MCF 10A (cell line): ENCODE results near the gene GRM7. TPM values are rescaled to one million over a fixed set of nuclear protein-coding genes. Genes with fewer than 3 reads are reported as not detected.

Experiments used
- BruUV-seq: library from RNA; stranded (reverse); fragments of 400-500 nt; replicated peaks from 2 replicates; lab custom pipeline; 2021; lab: Mats Ljungman, UMichigan
- CTCF ChIA-PET: fragments of 300-600 bp; sonication (Branson Sonifier 250); formaldehyde crosslinking; extraction: SDS; loops from one replicate; lab custom pipeline; 2021; ENCODE audit warnings: antibody characterized with exemption, inconsistent platforms; lab: Yijun Ruan, JAX
- POLR2A ChIA-PET: fragments of 300-600, 350-650 bp; sonication (Branson Sonifier 250); formaldehyde crosslinking; extraction: SDS; loops from one replicate; lab custom pipeline; 2020; ENCODE audit warnings: antibody characterized with exemption, inconsistent platforms; lab: Yijun Ruan, JAX
- DNase-seq: peaks from one replicate; pipeline ENCODE4 v3.0.0-alpha.2; 2018; ENCODE audit not compliant: unreplicated experiment
- H3K27ac Mint-ChIP-seq: one replicate; pipeline ENCODE4 v1.8.0; 2022; ENCODE audit warnings: mild to moderate bottlenecking, low read depth, mixed read lengths; ENCODE audit not compliant: unreplicated experiment
- H3K27me3 Mint-ChIP-seq: one replicate; pipeline ENCODE4 v1.8.0; 2022; ENCODE audit warnings: mixed read lengths; ENCODE audit not compliant: insufficient read depth, unreplicated experiment
- H3K36me3 Mint-ChIP-seq: one replicate; pipeline ENCODE4 v1.8.0; 2022; ENCODE audit warnings: mild to moderate bottlenecking, moderate library complexity, mixed read lengths; ENCODE audit not compliant: insufficient read depth, unreplicated experiment
- H3K4me1 Mint-ChIP-seq: one replicate; pipeline ENCODE4 v1.8.0; 2022; ENCODE audit warnings: mixed read lengths; ENCODE audit not compliant: insufficient read depth, unreplicated experiment
- H3K4me3 Mint-ChIP-seq: one replicate; pipeline ENCODE4 v1.8.0; 2022; ENCODE audit warnings: mild to moderate bottlenecking, moderate library complexity, mixed read lengths; ENCODE audit not compliant: unreplicated experiment
- H3K9me3 Mint-ChIP-seq: one replicate; pipeline ENCODE4 v1.8.0; 2022; ENCODE audit warnings: mixed read lengths; ENCODE audit not compliant: unreplicated experiment
- intact Hi-C: fragments of 100-400 bp; cut with micrococcal nuclease; formaldehyde crosslinking; loops from 2 replicates; pipeline ENCODE4 v1.14.1; 2022
- total RNA-seq: library from RNA; stranded (reverse); gene quantifications from 2 replicates; pipeline ENCODE4 v1.2.3, GENCODE V29; 2022
- TF ChIP-seq, protein P1 (sequence below): fragments of 200-600 bp; IDR thresholded peaks from one replicate; pipeline ENCODE4 v1.8.0; 2022; ENCODE audit warnings: antibody characterized with exemption, mild to moderate bottlenecking; ENCODE audit not compliant: unreplicated experiment

Gene GRM7
- total RNA-seq, 1 experiment from 2014 or later, result not detected

DNA sequence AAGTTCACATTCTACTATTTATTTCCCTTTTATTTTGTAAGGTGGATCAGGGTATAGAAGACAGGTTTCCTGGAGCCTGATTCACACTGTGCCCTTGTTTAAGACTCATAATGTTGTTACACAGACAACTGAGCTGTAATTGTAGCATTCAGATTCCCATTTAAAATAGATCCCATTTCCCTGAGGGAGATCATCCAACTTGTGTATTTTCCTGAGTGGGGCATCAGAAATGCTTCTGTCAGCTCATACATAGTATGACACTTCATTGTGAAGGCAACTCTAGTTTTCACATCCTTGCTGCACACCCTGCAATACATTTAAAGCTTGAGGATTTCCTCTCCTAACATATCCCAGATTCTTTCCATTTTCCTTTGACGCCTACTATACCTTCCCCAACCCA is 659.7 kb downstream of the GRM7 start:
- intact Hi-C loops, result no loop called here
- TF ChIP-seq, protein P1, sequence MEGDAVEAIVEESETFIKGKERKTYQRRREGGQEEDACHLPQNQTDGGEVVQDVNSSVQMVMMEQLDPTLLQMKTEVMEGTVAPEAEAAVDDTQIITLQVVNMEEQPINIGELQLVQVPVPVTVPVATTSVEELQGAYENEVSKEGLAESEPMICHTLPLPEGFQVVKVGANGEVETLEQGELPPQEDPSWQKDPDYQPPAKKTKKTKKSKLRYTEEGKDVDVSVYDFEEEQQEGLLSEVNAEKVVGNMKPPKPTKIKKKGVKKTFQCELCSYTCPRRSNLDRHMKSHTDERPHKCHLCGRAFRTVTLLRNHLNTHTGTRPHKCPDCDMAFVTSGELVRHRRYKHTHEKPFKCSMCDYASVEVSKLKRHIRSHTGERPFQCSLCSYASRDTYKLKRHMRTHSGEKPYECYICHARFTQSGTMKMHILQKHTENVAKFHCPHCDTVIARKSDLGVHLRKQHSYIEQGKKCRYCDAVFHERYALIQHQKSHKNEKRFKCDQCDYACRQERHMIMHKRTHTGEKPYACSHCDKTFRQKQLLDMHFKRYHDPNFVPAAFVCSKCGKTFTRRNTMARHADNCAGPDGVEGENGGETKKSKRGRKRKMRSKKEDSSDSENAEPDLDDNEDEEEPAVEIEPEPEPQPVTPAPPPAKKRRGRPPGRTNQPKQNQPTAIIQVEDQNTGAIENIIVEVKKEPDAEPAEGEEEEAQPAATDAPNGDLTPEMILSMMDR, result no peak
- DNase-seq, result no peak
- Mint-ChIP-seq H3K27ac (no peak overlapping the region), H3K36me3 (no peaks in the 10 kb centered on the region), H3K4me1 (no peaks in the 10 kb centered on the region), H3K27me3 (no peaks in the 10 kb centered on the region), H3K4me3 (no peak overlapping the region), H3K9me3 (no peaks in the 10 kb centered on the region)
- ChIA-PET CTCF (no interaction called here), POLR2A (interaction anchor here (1.2 kb wide), 1 partner anchor 12 kb away, joined by 4 read pairs; no protein-coding TSS in a partner anchor)
- no TSS peak for BruUV-seq

DNA sequence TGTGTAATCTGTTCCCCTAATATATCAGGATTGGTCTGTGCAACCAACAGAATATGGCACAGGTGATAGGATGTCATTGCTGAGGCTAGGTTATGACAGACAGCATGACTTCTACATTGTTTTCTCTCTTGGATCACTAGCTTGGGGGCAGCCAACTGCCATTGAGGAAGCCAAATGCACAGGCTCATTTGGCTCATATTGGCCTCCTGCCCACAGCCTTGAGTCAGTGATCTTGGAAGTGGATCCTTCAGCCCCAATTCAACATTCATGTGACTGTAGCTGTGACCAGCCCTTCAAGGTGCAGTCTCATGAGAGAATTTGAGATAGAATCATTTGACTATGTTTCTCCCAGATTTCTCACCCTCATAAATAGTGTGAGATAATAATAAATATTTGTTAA is 675.6 kb downstream of the GRM7 start:
- H3K27me3 Mint-ChIP-seq, result no peaks in the 10 kb centered on the region

DNA sequence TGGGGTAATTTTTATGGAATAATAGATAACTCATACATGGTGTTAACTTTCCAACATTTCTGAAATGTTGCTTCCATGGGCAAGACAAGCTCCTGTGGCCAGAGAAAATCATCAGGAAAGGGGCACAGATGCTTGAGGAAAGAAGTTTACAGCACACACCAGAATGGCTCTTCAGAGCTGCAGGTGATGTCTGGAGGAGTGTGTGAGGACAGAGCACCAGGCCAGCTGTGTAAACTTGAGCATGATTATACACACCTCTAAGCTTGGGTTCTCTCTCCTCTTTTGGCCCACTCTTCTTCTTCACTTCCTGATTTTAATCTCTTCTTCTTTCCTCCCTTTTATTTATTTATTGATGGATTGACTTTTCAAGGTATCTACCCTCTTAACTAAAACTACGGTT is 676.0 kb downstream of the GRM7 start:
- intact Hi-C loops, result no loop called here
- ChIA-PET POLR2A (interaction anchor here (0.5 kb wide), 1 partner anchor 1636 kb away, joined by 3 read pairs; no protein-coding TSS in a partner anchor), CTCF (no interaction called here)
- Mint-ChIP-seq H3K4me3 (no peak overlapping the region), H3K27ac (no peak overlapping the region), H3K27me3 (no peaks in the 10 kb centered on the region), H3K36me3 (no peaks in the 10 kb centered on the region), H3K4me1 (no peaks in the 10 kb centered on the region), H3K9me3 (no peaks in the 10 kb centered on the region)
- DNase-seq, result no peak
- BruUV-seq, result no TSS peak
- TF ChIP-seq, protein P1, result no peak

More for the DNA sequence above, 675.6 kb downstream of the GRM7 start:
- TF ChIP-seq, protein P1, result no peak
- POLR2A ChIA-PET, result no interaction called here
- no TSS peak for BruUV-seq
- no peaks in the 10 kb centered on the region for H3K9me3 Mint-ChIP-seq
- DNase-seq, result peak; percentile 19
- no peaks in the 10 kb centered on the region for H3K36me3 Mint-ChIP-seq
- no peaks in the 10 kb centered on the region for H3K4me1 Mint-ChIP-seq
- H3K4me3 Mint-ChIP-seq, result no peak overlapping the region
- H3K27ac Mint-ChIP-seq, result no peak overlapping the region
- CTCF ChIA-PET, result no interaction called here
- intact Hi-C loops, result no loop called here

DNA sequence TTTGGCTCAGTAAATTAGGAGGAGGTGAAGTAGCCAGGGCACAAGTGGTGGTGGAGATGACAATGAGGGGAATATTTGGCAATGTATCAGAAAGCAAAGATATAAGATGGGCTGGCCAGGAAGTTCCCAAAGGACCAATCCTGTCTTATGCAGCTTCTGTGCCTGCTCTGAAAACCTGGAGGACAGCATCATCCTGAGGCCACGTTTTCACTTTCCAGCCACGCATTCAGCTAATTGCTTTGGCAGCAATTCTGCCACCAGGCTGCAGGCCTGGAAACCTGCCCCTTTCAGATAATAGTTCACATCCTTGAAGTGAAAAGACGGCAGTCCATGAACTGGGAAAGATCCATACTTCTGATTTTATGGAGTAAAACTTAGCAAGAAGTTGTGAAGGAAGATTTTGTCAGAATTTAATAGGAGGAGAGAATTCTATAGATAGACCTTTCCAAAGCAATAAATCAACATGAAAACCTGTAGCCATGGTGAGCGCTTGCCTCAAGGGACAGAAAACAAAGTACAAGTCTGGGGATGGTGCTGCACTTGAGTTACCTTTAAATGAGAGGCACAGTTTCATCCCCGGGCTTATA is 682.5 kb downstream of the GRM7 start:
- no peak for DNase-seq
- CTCF ChIA-PET, result interaction anchor here (1.1 kb wide), 1 partner anchor 259 kb away, joined by 4 read pairs; no protein-coding TSS in a partner anchor
- no peak overlapping the region for H3K4me3 Mint-ChIP-seq
- TF ChIP-seq, protein P1, result no peak
- no TSS peak for BruUV-seq
- no peaks in the 10 kb centered on the region for H3K9me3 Mint-ChIP-seq
- intact Hi-C loops, result loop anchor here (10.0 kb wide), 2 partner anchors 139 to 549 kb away; no protein-coding TSS in a partner anchor
- no peaks in the 10 kb centered on the region for H3K27me3 Mint-ChIP-seq
- peaks cover 6% of the 10 kb centered on the region for H3K4me1 Mint-ChIP-seq
- H3K36me3 Mint-ChIP-seq, result no peaks in the 10 kb centered on the region
- H3K27ac Mint-ChIP-seq, result no peak overlapping the region
- POLR2A ChIA-PET, result interaction anchor here (0.7 kb wide), 1 partner anchor 8 kb away, joined by 3 read pairs; no protein-coding TSS in a partner anchor
